Stimulated activated CD4-positive, alpha-beta T cell treated with anti-CD3 and anti-CD28 coated beads, Interleukin-2, amount 100 ng/mL, for 4 hours (primary cell): ENCODE data around the gene GCNT4.

ENCODE experiments used
- DNase-seq: peaks from one replicate; pipeline ENCODE4 v3.0.0-alpha.2; 2020; ENCODE audit warnings: low read depth

Gene GCNT4

GRCh38 chr5:75050415-75050814 is 1.9 kb downstream of the GCNT4 start:
- DNase-seq: no peak

GRCh38 chr5:75049456-75050351 is 2.7 kb downstream of the GCNT4 start:
- peak; percentile 63 for DNase-seq

DNA sequence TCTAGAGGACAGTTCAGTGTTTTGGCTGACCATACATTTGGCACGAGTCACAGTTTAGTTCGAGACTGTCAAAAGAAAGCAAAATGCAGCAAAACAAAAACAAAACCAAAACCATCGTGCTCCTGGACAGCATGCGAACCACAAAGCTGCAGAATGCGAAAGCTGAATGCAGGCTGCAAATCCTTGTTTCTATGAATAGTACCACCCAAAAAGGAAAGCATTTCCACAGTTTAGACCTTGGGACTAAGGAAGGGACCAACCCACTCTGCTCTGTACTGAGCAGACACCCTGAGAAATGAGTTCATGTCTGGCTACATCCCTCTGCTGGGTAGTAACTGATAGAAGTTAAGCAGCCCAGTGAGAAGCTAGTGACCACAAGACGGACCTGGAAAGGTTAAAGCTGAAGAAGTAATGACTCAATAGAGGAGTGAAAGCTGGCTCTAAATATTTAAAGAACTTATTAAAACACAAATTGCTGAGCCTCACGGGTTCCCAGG is 3.9 kb downstream of the GCNT4 start:
- no peak for DNase-seq

DNA sequence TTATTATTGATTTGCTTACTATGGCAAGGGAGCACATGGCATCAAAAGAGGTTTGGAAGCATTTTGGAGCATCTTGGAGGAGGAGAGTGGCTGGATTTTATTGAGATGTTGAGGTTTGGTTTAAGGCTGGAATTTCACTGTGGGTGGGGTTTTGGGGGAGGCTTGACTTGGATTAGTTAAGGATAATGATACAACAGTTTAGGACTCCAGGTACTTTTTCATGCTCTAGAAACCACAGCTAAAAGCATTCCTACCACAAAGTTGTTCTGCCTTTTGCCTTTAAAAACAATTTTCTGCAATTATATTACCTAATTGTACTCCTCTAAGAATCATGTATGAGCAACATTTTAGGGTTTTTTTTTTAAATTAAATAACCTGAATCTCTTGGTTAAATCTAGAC is 5.0 kb downstream of the GCNT4 start:
- no peak for DNase-seq

- DNase-seq: no peak
Measured at GRCh38 chr5:75046366-75047142, 5.8 kb downstream of the GCNT4 start.

DNA sequence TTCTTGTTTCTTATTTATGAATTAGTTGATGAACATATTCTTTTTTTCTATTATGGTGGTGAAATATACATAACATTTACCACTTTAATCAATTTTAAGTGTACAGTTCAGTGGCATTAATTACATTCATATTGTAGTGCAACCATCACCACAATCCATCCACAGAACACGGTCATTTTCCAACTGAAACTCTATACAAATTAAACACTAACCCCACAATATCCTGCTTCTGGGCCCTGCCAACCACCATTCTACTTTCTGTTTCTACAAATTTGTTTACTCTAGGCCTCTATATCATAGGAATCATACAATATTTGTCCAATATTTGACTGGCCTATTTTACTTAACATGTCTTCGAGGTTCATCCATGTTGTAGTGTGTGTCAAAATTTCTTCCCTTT is 7.3 kb downstream of the GCNT4 start:
- DNase-seq: no peak

GRCh38 chr5:75044406-75044805 is 8.0 kb downstream of the GCNT4 start:
- DNase-seq: no peak

GRCh38 chr5:75043633-75044264 is 8.6 kb downstream of the GCNT4 start:
- DNase-seq: no peak

- DNase-seq: no peak
Measured at GRCh38 chr5:75042522-75042921, 9.8 kb downstream of the GCNT4 start.

- no peak for DNase-seq
Measured at GRCh38 chr5:75040973-75041372, 11.4 kb downstream of the GCNT4 start.

DNA sequence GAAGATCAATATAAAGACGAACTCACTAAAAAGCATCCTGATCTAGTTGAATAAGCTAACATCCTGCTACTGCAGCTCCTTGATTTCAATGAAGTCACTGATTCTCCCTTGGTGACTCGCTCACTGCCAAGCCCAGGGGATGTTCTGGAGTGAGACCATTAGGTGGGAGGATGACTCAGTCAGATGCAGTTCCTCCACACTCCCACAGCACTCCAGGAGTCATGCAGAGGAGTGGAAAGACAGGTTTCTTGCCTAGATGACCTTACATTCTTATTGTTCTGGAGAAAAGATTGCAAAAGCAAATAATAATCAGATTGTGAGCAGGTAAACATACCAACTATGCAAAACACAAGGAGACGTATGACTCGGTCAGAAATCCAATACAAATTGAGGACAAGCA is 15.3 kb downstream of the GCNT4 start:
- DNase-seq: peak; percentile 48

DNA sequence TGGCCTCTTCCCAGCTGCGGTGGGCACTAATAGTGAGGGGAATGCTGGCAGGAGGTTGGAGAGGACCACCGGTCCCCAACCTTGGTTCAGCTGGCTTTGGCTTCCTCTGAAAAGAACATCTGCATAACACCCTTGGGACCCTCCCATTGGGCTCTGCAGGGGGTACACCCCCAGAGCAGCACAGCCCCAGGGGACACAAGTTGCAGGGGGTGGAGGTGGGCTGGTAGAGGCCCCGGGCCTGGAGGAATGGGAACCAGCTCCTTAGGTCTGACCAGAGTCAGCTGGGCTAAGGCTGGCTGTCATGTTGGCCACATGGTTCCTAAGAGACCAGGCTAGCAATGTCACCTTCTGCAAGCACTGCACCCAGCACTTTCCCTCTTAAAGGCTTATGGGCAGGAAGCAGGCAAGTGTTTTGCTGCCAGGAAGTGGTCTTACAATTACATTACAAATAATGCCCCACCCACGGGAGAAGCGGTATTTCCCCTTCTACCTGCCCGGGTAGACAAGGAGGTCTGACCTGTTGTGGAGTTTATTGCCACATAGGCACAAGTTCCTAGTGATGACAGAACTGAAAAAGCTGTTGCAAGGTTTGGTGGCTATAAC is 18.1 kb downstream of the GCNT4 start:
- DNase-seq: no peak

DNA sequence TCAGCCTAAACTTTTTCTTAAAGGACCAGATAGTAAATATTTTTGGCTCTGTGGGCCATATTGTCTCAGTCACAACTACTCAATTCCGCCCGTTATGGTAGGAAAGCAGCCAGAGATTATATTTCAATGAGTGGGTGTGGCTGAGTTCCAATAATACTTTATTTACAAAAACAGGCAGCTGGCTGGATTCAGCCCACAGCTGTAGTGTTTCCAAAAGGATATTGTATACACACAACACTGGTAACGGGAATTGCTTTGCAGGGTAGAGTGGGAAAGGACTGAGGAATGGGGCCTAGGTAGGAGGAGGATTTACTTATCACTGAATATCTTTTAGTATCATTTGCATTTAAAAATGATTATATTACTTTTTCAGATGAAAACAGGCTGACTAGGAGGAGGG is 21.0 kb downstream of the GCNT4 start:
- no peak for DNase-seq

DNA sequence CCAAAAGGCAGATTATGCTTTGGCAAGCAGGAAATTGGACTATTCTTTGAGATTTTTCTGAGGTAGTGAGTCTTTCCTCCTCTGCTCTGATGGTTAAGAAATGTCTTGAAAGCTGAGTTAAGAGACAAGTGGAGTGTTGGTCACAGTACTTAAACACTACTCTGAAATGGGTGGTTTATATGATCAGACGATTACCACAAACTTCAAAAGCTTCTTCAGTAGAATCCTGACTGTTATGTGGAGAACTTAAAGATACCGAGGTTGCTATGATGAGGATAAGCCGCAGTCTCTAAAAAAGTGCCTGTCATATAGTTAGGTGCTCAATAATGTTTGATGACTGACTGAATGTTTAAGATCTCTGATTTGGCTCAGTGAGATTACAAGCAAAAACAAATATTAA is 24.3 kb downstream of the GCNT4 start:
- DNase-seq: no peak

DNA sequence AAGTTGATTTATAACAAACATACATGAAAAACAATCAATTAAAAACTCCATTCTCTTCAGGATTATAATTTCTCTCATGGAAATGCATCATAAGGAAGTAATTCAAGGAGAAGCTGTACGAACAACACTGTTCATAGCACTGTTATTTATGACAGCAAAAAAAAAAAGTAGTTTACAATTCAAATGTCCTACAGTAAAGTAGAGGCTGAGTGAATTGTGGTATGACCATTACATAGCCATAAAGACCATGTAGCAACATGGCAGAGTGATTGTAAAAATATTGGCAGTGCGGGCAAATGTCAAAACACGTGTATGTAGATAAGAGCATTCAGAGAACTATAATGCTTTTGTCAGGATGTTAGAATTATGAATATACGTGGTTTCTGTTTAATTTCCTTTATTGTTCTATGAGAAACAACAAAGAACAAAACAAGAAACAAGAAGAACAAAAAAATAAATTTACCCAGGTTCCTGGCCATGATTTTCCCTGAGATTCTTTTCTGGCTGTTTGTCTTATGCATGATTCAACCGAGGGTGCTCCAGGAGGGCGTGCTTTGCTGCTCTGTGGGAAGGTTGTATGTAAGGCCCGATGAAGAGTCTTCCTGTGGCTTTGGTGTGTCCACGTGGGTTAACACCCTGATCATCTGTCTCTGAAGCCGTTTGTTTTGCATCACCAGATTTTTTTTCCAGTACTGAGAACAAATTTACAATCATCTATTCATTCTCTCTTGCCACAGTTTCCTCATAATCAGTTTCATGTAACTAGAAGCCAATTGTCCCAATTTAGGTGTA is 28.8 kb downstream of the GCNT4 start:
- DNase-seq: peak; percentile 9

DNA sequence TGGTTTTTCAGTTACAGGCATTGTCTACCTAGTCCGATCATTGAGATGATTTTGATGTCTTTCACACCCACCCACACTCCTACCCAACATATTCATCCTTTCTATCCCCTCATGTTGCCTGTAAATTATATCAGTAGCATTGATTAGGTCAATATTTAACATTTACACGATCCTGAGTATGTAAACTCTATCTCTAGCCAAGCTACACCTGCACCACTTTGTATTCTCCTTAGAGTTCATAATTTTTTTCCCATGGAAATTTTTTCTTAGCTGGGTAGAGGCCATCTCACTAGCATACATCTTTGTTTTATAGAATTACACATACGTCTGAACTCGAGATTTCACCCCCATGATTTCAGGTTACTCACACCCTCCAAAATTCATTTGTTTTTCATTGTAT is 30.6 kb downstream of the GCNT4 start:
- no peak for DNase-seq

DNA sequence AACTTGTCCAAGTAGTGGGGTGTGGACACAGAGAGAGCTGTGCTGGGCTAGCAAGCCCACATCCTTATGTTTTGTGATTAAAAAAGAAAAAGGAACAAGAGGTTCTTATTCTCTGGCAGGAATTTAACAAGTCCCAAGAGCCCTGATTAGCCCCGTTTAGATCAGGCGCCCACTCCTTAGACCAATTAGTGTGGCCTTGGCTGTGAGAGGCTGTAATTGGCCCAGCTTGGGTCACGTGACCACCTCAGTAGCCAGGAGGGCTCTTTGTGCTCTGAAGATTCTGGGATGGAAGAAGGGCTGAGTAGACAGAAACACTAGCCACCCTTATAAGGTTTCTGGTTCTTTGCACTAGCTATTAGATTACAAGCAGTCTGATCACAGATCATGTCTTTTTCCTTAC is 31.1 kb downstream of the GCNT4 start:
- no peak for DNase-seq

DNA sequence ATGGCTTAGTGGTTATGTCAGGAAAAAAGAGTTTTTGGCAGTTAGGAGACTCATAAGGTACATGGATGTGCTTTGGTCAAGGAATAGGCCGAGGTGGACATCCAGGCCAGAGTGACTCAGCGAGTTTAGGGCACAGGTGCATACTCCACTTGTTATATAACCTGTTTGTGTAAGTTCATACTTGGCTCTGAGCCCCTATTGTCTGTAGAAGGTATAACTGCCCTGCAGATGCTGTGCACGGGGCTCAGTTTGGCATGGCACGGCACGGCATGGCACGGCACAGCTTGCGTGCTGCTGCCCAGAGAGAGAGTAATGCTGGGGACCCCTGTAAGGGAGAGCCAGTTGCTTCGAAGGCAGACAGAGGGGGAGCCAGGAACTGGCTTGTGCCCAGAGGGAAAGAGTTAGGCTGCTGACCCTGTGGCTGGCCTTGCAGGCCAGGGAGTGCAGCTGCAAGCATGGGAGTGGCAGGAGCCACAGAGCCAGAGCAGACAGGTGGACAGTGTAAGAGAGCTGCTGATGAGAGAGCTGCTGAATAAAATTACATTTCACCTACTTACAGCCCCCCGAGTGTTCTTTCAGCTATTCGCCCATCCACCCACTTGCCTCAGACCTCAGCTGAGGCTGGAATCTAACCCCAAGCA is 32.2 kb downstream of the GCNT4 start:
- no peak for DNase-seq

- no peak for DNase-seq
Measured at GRCh38 chr5:75018805-75019587, 33.4 kb downstream of the GCNT4 start.

- no peak for DNase-seq
Measured at GRCh38 chr5:75017971-75018370, 34.4 kb downstream of the GCNT4 start.
